Islet precursor cell (in vitro differentiated cells): ENCODE measurements around the gene SCO2.

ENCODE experiments used
- DNase-seq: peaks from one replicate; pipeline ENCODE4 v3.0.0-alpha.2; 2018

SCO2 gene

DNA sequence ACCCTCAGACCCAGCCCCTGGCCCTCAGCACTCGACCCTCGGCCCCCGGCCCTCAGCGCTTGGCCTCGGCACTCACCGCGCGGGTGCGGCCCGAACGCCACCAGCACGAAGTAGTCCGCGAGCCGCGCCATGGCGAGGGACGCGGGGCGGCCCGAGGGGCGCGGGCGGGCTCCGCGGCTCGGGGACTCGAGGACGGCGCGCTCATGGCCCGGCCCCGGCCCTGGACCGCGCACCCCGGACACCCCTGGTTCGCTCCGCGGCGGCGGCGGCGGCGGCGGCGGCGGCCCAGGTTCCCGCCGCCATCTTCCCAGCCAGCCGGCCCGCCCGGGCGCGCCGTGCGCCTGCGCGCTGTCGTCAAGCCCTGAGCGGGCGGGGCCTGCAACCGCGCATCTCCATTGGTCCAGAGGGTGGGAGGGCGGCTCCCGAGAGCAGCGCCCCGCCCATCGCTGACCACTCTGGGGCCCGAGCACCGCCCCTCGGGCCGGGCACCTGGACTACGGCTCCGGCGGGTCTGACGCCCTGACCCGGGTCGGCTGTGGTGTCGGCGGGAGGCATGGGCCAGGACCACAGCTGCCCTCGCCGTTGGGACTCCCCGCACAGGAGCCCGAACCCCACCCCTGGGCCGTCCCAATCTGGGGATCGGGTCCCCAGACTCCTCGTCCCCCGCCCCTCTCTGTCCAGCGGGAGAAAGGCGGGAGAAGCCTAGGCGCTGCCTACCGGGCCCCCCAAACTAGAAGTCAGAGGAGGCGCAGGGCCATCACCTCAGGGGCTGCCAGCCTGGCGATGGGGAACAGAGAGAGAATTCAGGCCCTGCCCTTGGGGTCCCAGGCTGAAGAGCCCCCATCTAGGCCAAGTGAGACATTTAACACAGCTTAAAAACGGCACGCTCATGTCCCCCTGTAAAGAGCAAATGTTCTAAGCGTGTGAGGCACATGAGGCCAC, 50.4 kb downstream of the SCO2 start, which contains the start of gene SBF1:
Gene SBF1, minus strand, starts transcription at position 326 of the 942 bp plus-strand sequence. Its CDS starts 195 bp downstream, at position 131.
- DNase-seq = peak; percentile 93

GRCh38 chr22:50473855-50474671, 51.3 kb downstream of the SCO2 start:
- DNase-seq = no peak
